A549 treated with dexamethasone at 1 μM for 4 hours (cell line): ENCODE data around the gene ANKAR. TPM values are rescaled to one million over a fixed set of nuclear protein-coding genes. Genes with fewer than 3 reads are reported as not detected.

ENCODE experiments used
- total RNA-seq: library from RNA; stranded (reverse); fragments of 200-300 nt; extraction: Qiagen RNA extraction; gene quantifications from 5 replicates; pipeline ENCODE4 v1.2.3, GENCODE V29; 2022

The ANKAR gene
- 1.2 to 1.8 TPM (median 1.3 TPM) in 5 replicates for total RNA-seq

GRCh38 chr2:189674374-189675112 is at the start of gene ANKAR:
TSS of gene ANKAR (plus strand) at chr2:189674670. CDS start at chr2:189676491, 1,821 bp downstream.

GRCh38 chr2:189661148-189661956 is 13.1 kb upstream of the ANKAR start, which contains the start of gene ASNSD1:
TSS of gene ASNSD1 (plus strand) at chr2:189661459. CDS start at chr2:189666133, 4,674 bp downstream.

Other genes starting within 250 kb of the ANKAR start
- gene WDR75, start 233.2 kb upstream of the ANKAR start, total RNA-seq = 37.7 to 46.5 TPM (median 42.7 TPM) in 5 replicates
- 1.4 to 2.0 TPM (median 1.7 TPM) in 5 replicates for gene SLC40A1, start 93.9 kb upstream of the ANKAR start, total RNA-seq
- 33.8 to 39.9 TPM (median 35.4 TPM) in 5 replicates for gene ASNSD1, start 13.2 kb upstream of the ANKAR start, total RNA-seq
- gene OSGEPL1, start 88.1 kb downstream of the ANKAR start, total RNA-seq = 3.8 to 4.7 TPM (median 4.3 TPM) in 5 replicates
- 38.3 to 49.7 TPM (median 43.6 TPM) in 5 replicates for gene ORMDL1, start 109.7 kb downstream of the ANKAR start, total RNA-seq
- gene PMS1, start 109.8 kb downstream of the ANKAR start, total RNA-seq = 5.5 to 9.0 TPM (median 7.7 TPM) in 5 replicates